ENCODE data around the gene CFAP46. TPM values are rescaled to one million over a fixed set of nuclear protein-coding genes. Genes with fewer than 3 reads are reported as not detected.

CFAP46 gene
- total and polyA plus RNA-seq, 2 of the 8 experiments (the other 6 are each of a cell fraction or from before 2014, with no cell fraction given) = 2.6 to 4.8 TPM

GRCh38 chr10:132878730-132879407, 63.5 kb downstream of the CFAP46 start:
- Histone ChIP-seq H3K4ac (replicated peaks; ENCODE audit: insufficient read length, low read depth, low read length) (no peak overlapping the region), H3K4me2 (ENCODE audit: insufficient read depth in 1 of 2, low read depth in 2 of 2, low read length in 2 of 2) (0 out of 4 replicates have a peak overlapping the region, but pooled peaks of 1 of the 2 experiments have one; percentile 3), H2BK120ac (replicated peaks; ENCODE audit: low read depth, low read length) (no peak overlapping the region), H3K27me3 (replicated peaks in 1 of 4; ENCODE audit: control insufficient read depth in 3 of 4, extremely low read depth in 1 of 4, insufficient read depth in 3 of 4, low read length in 3 of 4) (peaks cover 0 to 2% (median 0%) of the 10 kb centered on the region in 4 experiments; a peak in 1 of 7 replicates), H2BK15ac (ENCODE audit: low read length) (peak overlapping the region; percentile 61; the same call in 1 of the 2 replicates), H3K4me1 (replicated peaks in 1 of 4; ENCODE audit: control insufficient read depth in 3 of 4, insufficient read depth in 4 of 4, low read length in 3 of 4) (peaks cover 0 to 19% (median 8%) of the 10 kb centered on the region in 4 experiments; a peak in 6 of 7 replicates), H3K23ac (ENCODE audit: insufficient read length) (no peak overlapping the region), H4K8ac (ENCODE audit: extremely low read depth, insufficient read depth, low read length) (peak overlapping the region; percentile 78), H3K18ac (ENCODE audit: extremely low read depth, low read length) (peak overlapping the region; percentile 71), H3K56ac (replicated peaks; ENCODE audit: insufficient read length, low read depth, low read length) (no peak overlapping the region), H4K5ac (ENCODE audit: insufficient read length, low read depth, low read length) (no peak overlapping the region), H4K91ac (replicated peaks; ENCODE audit: insufficient read length, low read length) (peak overlapping the region; percentile 99), H2AK5ac (ENCODE audit: low read depth, low read length) (0 out of 2 replicates have a peak overlapping the region, but pooled peaks have one; percentile 24), H3K79me1 (ENCODE audit: low read depth, low read length) (no peaks in the 10 kb centered on the region), H3K9me3 (ENCODE audit: insufficient read depth in 2 of 2, low read depth in 1 of 2, low read length in 1 of 2) (no peaks in the 10 kb centered on the region), H3K79me2 (ENCODE audit: control insufficient read depth in 1 of 2, insufficient read depth in 2 of 2, low read length in 2 of 2) (no peaks in the 10 kb centered on the region), H4K20me1 (replicated peaks in 1 of 2; ENCODE audit: control insufficient read depth in 1 of 2, insufficient read depth in 2 of 2, low read length in 2 of 2) (no peaks in the 10 kb centered on the region), H3K9ac (replicated peaks in 1 of 4; ENCODE audit: extremely low read depth in 1 of 4, low read depth in 3 of 4, low read length in 3 of 4) (no peak overlapping the region), H2BK12ac (ENCODE audit: low read depth, low read length) (peak overlapping the region; percentile 96; the same call in 1 of the 2 replicates), H3K36me3 (ENCODE audit: control insufficient read depth in 2 of 4, insufficient read depth in 4 of 4, low read length in 3 of 4) (no peaks in the 10 kb centered on the region), H3K27ac (ENCODE audit: low read depth, low read length) (no peak overlapping the region), H2BK5ac (ENCODE audit: low read depth, low read length) (peak overlapping the region; percentile 85; the same call in 1 of the 2 replicates), H3K4me3 (ENCODE audit: extremely low read depth in 1 of 4, insufficient read depth in 2 of 4, low read depth in 3 of 4, low read length in 4 of 4) (no peak overlapping the region), H2AFZ (ENCODE audit: low read length) (peak overlapping the region; percentile 42; the same call in 1 of the 2 replicates), H3K14ac (ENCODE audit: insufficient read length) (no peak overlapping the region), H2BK20ac (ENCODE audit: low read length) (no peak overlapping the region; the same call in 1 of the 2 replicates), H3K23me2 (ENCODE audit: low read depth, low read length) (peaks cover 8% of the 10 kb centered on the region; the same call in 1 of the 2 replicates)
- CTCF ChIA-PET (ENCODE audit: partially characterized antibody) = interaction anchor here (2.7 kb wide), 1 partner anchor 25 kb away, joined by 7 read pairs; no protein-coding TSS in a partner anchor
- DNase-seq (ENCODE audit: low read depth in 1 of 2, low spot score in 2 of 2) (peak in 1 of 2 experiments; percentile 62), FAIRE-seq (no peak)
- WGBS, 2 experiments (ENCODE audit: extremely low coverage in 1 of 2, insufficient coverage in 1 of 2, insufficient read length in 1 of 2, insufficient replicate concordance in 2 of 2, low coverage in 1 of 2, low lambda C conversion rate in 2 of 2, missing lambda C conversion rate in 1 of 2) = 68% methylated on average over 25 of the region's 25 CpGs; no CpG with 5 or more reads in 1 of the 2 experiments
- TF ChIP-seq TCF12 (IDR thresholded peaks at IDR 0.05; ENCODE audit: low read depth, low read length) = no peak
- no peak for TF ChIP-seq CBX5 (IDR thresholded peaks at IDR 0.05; ENCODE audit: low read depth, low read length)
- TF ChIP-seq HDAC2 (IDR thresholded peaks at IDR 0.05; ENCODE audit: borderline replicate concordance in 1 of 2, low read depth in 2 of 2, low read length in 2 of 2) = no peak
- TF ChIP-seq PHF8 (conservative IDR thresholded peaks at IDR 0.05; ENCODE audit: low read depth, low read length) = no peak
- POLR2A ChIA-PET (ENCODE audit: partially characterized antibody) = no interaction called here
